ENCODE measurements around the gene MICB.
"Not testable (repeated sequence)": the region's sequence is repeated elsewhere in the genome, so short reads cannot be mapped to it uniquely, and the experiment has no call there.

MICB gene

DNA sequence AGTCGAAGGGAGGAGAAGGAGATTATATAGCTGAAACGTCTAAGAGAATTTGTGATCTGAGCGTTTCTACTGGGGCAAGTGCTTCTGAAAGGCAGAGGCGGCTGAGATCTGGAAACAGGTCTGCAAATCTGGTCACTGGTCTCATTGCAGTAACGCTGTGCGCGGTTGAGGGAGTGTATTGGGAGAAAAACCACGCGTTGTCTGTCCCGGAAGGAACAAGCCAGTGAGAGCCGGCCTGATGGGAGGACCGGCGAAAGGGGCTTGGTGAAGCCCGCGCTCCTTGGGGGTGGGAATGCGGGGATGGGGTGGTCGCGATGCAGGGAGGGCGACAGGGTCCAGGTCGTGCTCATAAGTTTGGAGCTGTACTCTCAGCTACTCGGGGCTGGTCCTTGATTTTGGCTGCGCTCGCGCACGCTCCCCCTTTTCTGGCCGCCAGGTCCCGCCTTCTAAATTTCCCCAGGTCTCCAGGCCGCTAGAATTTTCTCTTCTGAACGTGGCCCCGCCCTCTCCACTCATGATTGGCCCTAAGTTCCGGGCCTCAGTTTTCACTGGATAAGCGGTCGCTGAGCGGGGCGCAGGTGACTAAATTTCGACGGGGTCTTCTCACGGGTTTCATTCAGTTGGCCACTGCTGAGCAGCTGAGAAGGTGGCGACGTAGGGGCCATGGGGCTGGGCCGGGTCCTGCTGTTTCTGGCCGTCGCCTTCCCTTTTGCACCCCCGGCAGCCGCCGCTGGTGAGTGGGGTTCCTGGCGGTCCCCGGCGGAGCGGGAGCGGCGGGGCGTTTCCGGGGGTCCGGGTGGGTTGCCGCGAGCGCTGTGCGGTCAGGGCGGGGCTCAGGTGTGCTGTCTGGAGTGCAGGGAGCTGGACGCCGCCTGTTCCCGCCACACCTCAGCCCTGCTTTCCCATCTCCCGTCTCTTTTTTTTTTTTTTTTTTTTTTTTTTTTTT, at the start of gene MICB:
TSS of gene MICB (plus strand) at position 615 of the 946 bp plus-strand sequence. CDS start at position 664, 49 bp downstream.
- Histone ChIP-seq H3K4me3 (ENCODE audit: low read depth, low read length) (peak within 1 kb of the TSS; percentile 69), H3K4me1 (no peaks in the 10 kb centered on the region), H3K27me3 (ENCODE audit: control insufficient read depth, insufficient read depth, low read length) (no peaks in the 10 kb centered on the region), H3K9ac (no peak within 1 kb of the TSS), H3K27ac (no peak within 1 kb of the TSS), H3K36me3 (ENCODE audit: control insufficient read depth, insufficient read depth, low read length) (no peaks in the 10 kb centered on the region), H2AFZ (peak within 1 kb of the TSS; percentile 90), H3K79me2 (no peaks in the 10 kb centered on the region), H3K4me2 (ENCODE audit: low read length) (peak within 1 kb of the TSS; percentile 98), H3K9me3 (ENCODE audit: control insufficient read depth, low read length) (no peaks in the 10 kb centered on the region)
- TF ChIP-seq, protein P1, sequence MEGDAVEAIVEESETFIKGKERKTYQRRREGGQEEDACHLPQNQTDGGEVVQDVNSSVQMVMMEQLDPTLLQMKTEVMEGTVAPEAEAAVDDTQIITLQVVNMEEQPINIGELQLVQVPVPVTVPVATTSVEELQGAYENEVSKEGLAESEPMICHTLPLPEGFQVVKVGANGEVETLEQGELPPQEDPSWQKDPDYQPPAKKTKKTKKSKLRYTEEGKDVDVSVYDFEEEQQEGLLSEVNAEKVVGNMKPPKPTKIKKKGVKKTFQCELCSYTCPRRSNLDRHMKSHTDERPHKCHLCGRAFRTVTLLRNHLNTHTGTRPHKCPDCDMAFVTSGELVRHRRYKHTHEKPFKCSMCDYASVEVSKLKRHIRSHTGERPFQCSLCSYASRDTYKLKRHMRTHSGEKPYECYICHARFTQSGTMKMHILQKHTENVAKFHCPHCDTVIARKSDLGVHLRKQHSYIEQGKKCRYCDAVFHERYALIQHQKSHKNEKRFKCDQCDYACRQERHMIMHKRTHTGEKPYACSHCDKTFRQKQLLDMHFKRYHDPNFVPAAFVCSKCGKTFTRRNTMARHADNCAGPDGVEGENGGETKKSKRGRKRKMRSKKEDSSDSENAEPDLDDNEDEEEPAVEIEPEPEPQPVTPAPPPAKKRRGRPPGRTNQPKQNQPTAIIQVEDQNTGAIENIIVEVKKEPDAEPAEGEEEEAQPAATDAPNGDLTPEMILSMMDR (IDR thresholded peaks at IDR 0.05): no peak

- no peaks in the 10 kb centered on the region for H3K9me3 ChIP-seq (ENCODE audit: control insufficient read depth, low read length)
- TF ChIP-seq, protein P1 (IDR thresholded peaks at IDR 0.05): no peak
These were observed 47.2 kb upstream of the MICB start for GRCh38 chr6:31450751-31451150.

GRCh38 chr6:31452859-31453258, 45.1 kb upstream of the MICB start:
- Histone ChIP-seq H3K79me2 (no peaks in the 10 kb centered on the region), H3K4me3 (ENCODE audit: low read depth, low read length) (no peak overlapping the region), H2AFZ (no peak overlapping the region), H3K9ac (no peak overlapping the region), H3K4me2 (ENCODE audit: low read length) (no peak overlapping the region), H3K4me1 (no peaks in the 10 kb centered on the region), H3K27me3 (ENCODE audit: control insufficient read depth, insufficient read depth, low read length) (no peaks in the 10 kb centered on the region), H3K27ac (no peak overlapping the region), H3K36me3 (ENCODE audit: control insufficient read depth, insufficient read depth, low read length) (no peaks in the 10 kb centered on the region), H3K9me3 (ENCODE audit: control insufficient read depth, low read length) (no peaks in the 10 kb centered on the region)
- TF ChIP-seq, protein P1 (IDR thresholded peaks at IDR 0.05): no peak

More at GRCh38 chr6:31450751-31451150, 47.2 kb upstream of the MICB start:
- Histone ChIP-seq H3K4me2 (ENCODE audit: low read length) (no peak overlapping the region), H3K4me1 (no peaks in the 10 kb centered on the region), H3K4me3 (ENCODE audit: low read depth, low read length) (no peak overlapping the region), H3K79me2 (no peaks in the 10 kb centered on the region), H3K27me3 (ENCODE audit: control insufficient read depth, insufficient read depth, low read length) (no peaks in the 10 kb centered on the region), H3K9ac (no peak overlapping the region), H3K27ac (no peak overlapping the region), H2AFZ (no peak overlapping the region), H3K36me3 (ENCODE audit: control insufficient read depth, insufficient read depth, low read length) (no peaks in the 10 kb centered on the region)

- H3K36me3 ChIP-seq (ENCODE audit: control insufficient read depth, insufficient read depth, low read length): no peaks in the 10 kb centered on the region
- TF ChIP-seq, protein P1 (IDR thresholded peaks at IDR 0.05): no peak
- no peak overlapping the region for H3K9ac ChIP-seq
- H3K27ac ChIP-seq: no peak overlapping the region
- no peak overlapping the region for H3K4me3 ChIP-seq (ENCODE audit: low read depth, low read length)
- no peaks in the 10 kb centered on the region for H3K9me3 ChIP-seq (ENCODE audit: control insufficient read depth, low read length)
- H3K4me2 ChIP-seq (ENCODE audit: low read length): no peak overlapping the region
- no peaks in the 10 kb centered on the region for H3K27me3 ChIP-seq (ENCODE audit: control insufficient read depth, insufficient read depth, low read length)
- H2AFZ ChIP-seq: no peak overlapping the region
- no peaks in the 10 kb centered on the region for H3K79me2 ChIP-seq
- H3K4me1 ChIP-seq: no peaks in the 10 kb centered on the region
These were observed 44.7 kb upstream of the MICB start for GRCh38 chr6:31453259-31453658.

DNA sequence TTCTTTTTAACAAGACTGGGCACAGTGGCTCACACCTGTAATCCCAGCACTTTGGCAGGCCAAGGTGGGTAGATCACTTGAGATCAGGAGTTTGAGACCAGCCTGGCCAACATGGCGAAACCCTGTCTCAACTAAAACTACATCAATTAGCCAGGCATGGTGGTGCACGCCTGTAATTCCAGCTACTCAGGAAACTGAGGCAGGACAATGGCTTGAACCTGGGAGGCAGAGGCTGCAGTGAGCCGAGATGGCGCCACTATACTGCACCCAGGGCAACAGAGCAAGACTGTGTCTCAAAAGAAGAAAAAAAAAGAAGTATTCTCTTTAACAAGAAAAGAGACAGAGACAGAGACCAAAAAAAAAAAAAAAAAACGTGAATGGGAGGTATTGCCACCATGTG, 38.1 kb upstream of the MICB start:
- not testable (repeated sequence) for H3K4me3 ChIP-seq (ENCODE audit: low read depth, low read length); H3K79me2 ChIP-seq; H3K4me2 ChIP-seq (ENCODE audit: low read length); H3K27me3 ChIP-seq (ENCODE audit: control insufficient read depth, insufficient read depth, low read length); H3K9ac ChIP-seq; H3K36me3 ChIP-seq (ENCODE audit: control insufficient read depth, insufficient read depth, low read length); H3K9me3 ChIP-seq (ENCODE audit: control insufficient read depth, low read length); H3K27ac ChIP-seq; H2AFZ ChIP-seq; H3K4me1 ChIP-seq

Measured in parathyroid adenoma (tissue), 2 donors.